GM18858 (cell line): ENCODE results near the gene SLC66A2.
"Not testable (repeated sequence)": the region's sequence is repeated elsewhere in the genome, so short reads cannot be mapped to it uniquely, and the experiment has no call there.

Experiments
- ATAC-seq: cut with Tn5 transposase; IDR thresholded peaks from one replicate; pipeline ENCODE4 v1.9.1; 2021; ENCODE audit not compliant: unreplicated experiment

Gene SLC66A2

DNA sequence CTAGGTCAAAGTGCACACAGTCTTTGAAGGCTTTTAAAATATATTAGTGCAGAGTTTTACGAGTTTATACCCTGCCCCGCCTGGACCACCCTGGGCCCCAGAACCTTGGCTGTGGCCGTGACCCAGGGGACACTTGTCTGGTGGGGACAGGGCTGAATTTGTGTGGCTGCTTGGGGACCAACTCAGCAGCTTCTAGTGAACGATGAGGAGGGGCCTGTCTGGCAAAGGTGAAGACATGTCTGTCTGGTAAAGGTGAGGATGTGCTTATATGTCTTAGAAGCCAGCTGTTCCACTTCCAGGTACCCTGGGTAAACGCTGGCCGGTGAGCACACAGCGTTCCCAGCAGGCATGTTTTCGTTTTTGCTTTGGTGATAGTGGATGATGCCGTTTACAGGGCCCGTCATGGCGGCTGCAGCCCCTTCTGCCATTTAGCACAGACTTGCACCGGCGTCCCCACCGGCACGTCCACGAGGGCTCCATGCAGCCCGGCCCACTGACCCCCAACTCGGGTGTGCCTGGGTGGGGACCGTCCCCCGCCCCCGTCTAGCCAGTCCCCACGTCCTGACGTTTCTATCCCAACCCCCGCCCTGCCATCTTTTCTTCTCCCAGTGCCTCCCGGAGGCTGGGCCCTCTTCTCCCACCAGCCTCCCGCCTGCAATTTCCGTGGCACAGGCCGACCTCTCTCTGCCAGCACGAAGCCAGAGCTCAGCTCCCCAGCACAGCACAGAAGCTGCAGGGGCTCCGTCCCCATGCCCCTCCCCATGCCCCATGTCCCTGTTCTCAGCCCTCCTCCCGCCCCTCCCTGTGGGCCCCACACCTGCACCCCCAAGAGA lies 67.8 kb downstream of the SLC66A2 start:
- no peak for ATAC-seq

DNA sequence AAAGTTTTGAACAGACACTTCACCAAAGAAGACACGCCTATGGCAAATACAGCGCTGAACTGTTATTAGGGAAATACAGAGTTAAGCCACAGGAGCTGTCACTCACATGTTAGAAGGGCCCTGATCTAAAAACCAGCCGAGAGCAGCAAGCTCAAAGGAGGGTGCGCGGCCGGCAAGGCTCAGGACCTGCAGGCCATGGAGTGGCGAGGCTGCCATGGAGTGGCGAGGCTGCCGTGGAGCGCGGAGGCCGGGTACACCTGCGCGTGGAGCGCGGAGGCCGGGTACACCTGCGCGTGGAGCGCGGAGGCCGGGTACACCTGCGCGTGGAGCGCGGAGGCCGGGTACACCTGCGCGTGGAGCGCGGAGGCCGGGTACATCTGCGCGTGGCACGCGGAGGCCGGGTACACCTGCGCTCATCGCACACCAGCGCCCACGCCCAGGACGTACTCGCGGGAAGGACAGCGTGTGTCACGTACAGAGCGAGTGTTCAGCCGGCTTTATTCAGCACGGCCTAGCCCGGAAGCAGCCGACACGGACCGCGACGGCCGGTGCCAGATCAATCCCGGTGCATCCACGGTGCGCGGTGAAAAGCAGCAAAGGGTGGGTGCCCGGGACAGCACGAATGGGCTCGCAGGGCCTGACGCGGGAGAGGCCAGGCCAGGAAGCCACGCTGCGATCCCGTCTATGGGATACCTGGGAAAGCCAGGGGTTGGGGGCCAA lies 68.8 kb downstream of the SLC66A2 start:
- ATAC-seq = no peak

DNA sequence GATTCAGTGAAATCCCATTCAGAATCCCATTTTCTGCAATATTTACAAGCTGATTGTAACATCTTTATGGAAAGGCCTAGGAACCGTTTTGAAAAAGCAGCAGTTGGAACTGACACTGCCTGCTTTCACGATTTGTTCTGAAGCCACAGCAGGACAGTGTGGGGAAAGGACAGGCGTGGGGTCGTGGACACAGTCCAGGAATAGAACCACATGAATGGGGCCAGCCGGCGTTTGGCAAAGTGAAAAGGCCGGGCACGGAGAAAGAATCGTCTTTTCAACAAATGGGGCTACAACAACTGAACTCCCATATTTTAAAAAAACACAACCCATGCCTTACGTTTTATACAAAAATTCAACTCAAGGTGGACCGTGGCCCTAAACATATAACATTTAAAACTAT lies 69.8 kb downstream of the SLC66A2 start:
- ATAC-seq = no peak

DNA sequence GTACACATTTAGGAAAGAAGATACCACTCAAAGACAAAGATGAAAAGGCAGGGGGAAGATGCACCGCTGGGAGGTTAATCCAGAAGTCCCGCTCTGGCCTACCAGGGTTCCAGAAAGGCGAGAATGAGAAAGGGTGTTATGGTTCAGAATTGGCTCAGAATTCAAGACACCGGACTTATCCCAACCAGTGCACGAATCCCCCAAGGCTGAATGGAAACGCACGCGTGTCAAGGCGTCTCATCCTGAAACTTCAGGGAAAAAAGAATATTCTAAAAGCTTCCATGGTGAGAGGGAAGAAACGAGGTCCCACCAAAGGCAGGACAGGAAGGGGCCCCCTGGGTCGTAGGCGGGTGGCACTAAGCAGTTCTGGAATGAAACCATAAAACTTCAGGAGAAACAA lies 71.9 kb downstream of the SLC66A2 start:
- no peak for ATAC-seq

- no peak for ATAC-seq
Measured at GRCh38 chr18:79878741-79879378, 72.6 kb downstream of the SLC66A2 start.

- not testable (repeated sequence) for ATAC-seq
Measured at GRCh38 chr18:79878246-79878645, 73.2 kb downstream of the SLC66A2 start.

DNA sequence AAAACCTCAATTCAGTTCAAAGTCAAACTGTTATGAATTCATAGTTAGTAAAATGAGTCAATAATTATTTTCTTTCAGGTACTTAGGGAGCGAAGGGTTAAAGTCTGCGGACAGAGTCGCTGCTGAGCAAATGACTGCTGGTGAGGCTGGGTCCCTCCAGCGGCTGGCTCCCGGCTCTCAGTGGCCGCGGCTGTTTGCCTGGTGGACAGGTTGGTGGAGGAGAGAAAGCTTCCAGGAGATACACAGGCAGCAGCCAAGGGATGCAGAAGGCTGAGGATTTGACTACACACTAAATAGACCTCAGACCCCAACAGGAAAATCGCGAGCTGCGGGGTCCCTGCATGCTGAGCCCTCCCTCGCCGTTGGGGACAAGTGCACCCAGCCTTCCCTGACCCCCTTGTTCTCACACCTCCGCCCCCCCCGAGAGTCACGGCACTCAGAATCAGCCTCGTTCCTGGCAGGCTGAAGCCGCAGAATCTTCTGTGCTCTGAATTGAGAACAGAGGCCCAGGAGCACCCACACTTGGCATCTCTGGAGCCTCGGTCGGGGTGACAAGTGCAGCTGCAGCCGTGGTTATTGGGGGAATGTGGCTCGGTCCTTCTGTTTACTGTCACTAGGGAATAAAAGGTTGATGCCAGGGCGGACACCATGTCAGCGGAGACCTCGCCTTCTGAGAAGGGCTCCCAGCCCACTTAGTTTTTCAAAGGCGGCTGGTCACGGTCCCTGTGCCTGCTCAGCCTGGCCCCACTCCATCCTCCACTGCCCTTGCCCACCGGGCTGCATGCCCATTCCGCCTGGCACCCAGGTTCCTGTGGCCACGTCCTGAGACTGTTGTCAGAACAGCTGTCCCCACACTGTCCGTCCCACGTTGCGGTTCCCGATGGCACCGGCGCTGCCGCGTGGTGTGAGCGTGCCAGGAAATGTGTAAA lies 74.0 kb downstream of the SLC66A2 start:
- ATAC-seq = no peak

DNA sequence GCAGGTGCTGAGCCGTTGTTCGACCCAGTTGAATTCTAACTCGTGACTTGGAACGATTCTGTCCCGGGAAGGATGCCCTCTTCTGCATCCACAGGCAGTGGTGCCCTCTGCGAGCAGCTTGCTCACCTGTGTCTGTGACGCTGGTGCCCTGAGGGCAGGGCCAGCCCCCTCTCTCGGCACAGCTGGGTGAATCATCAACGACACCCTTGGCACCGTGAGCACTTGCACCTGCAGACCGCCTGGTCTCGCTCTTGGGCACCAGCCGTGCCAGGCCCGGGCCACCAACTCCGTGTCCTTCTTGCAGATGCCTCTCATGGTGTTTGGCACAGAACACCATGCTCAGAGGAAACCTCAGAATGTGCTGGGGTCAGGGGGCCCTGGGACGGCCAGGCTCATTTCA lies 75.0 kb downstream of the SLC66A2 start:
- ATAC-seq = no peak

DNA sequence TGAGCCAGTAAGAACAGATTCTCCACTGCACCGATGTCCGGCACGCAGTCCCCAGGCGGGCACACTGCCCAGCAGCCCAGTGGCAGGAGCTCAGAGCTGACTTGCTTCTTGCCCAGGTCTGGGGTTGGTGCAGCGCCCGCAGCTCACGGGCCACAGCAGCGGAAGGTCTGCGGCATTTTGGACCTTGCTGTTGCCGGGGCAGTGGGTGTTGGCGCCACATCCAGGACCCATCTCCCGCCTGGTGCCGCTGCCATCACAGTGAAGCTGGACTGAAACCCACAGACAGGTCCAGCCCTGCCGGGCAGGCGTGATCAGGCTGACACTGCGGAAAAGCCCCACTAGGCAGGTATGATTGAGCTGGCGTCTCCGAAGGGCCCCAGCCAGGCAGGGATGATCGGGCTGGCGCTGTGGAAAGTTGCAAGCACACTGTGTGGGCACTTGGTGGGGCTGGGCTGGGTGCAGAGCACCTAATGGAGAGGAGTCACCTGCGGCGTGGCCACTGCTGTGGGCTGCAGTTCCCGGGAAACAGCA lies 75.5 kb downstream of the SLC66A2 start:
- ATAC-seq = no peak

DNA sequence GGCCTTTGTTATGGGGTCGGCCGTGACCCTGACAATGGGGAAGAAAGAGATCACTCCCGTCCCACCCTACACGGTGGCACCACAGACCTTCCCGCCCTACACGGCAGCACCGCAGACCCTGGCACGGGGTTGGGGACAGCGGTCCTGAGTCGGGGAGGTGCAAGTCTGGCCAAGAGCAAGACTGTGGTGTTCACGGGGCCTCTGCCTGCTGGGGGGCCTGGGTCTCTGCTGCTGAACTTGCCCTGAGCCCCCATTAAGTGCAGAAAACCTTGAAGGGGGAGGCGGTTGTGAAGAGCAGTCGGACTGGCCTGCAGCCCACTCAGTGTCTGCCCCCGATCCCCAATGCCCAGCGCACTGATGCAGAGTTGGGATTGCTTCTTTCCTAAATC lies 75.9 kb downstream of the SLC66A2 start:
- ATAC-seq = no peak

GRCh38 chr18:79874553-79875530 lies 76.6 kb downstream of the SLC66A2 start:
- no peak for ATAC-seq

- ATAC-seq = no peak
Measured at GRCh38 chr18:79873449-79874110, 77.9 kb downstream of the SLC66A2 start.

DNA sequence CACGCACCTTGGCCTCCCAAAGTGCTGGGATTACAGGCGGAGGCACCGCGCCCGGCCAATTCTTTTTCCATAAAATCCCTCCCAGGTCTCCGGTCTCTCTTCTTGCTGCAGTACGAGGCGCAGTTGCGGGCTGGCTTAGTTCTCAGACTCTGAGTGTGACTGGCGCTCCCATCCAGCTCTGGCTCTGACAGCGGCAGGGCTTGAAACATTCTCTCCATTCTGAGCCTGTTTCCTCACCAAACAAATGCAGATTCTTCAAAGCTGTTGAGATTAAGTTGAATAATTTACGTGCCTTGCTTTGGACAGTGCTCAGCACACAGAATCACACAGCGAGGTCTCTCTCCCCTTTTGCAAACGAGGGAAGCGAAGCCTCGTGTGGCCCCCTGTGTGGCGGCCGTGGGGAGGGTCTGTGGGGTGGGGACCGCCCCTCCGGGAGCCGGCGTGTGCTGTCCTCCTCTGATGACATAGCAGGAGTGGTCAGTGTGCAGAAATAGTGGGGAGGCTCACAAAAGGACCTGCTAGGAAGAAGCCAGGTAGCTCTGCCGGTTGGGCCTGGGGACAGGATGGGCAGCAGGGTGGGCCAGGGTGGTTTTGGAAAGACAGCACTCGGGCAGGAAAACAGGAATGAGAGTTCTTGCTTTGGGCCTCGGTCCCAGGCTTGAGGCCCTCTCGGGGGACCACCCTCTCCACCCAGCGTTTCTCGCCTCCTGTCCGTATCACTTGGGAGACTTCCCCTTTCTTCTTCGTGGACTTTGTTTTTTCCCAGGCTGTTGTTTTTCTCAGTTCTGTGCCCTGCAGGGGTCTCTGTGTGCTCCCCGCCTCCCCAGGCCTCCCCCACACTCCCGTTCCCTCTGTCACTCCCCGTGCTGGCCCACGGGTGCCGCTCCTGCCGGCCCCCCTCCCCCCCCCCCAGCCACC lies 78.7 kb downstream of the SLC66A2 start:
- no peak for ATAC-seq

GRCh38 chr18:79871481-79872091 lies 79.9 kb downstream of the SLC66A2 start:
- ATAC-seq = no peak

- ATAC-seq = no peak
Measured at GRCh38 chr18:79871026-79871390, 80.4 kb downstream of the SLC66A2 start.

DNA sequence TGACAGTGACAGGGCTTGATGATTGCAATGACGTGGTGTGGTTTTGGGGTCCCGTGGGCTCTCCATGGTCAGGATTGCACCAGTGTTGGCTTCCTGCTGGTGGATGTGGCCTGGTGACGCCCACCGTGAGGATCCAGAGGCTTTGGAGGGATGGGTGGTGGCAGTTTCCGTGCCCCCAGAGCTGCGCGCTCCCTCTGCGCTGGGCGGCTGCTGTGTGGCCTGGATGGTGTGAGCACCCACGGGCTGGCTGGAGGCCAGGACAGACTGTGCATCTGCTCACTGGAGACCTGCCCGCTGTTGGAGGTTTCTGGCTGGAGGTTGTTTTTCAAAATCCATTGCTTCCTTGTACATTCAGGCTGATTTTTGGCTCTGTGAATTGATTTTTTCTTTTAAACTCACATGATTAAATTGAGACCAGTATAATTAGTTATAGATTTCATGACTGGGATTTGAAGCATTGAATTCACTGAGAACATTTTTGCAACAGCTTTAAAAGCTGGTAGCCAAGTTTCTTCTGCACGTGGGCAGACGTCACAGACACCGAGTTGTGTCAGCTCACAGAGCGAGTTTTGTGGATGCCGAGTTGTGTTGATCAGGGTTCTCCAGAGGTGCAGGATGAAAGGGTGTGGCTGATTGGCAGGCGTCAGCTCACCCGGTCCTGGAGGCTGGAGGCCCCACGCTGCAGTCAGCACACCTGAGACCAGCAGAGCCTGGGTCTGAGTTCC lies 81.0 kb downstream of the SLC66A2 start:
- ATAC-seq = no peak
